Stimulated activated effector memory CD8-positive, alpha-beta T cell treated with anti-CD3 and anti-CD28 coated beads, Interleukin-12 subunit alpha, Interleukin-12 subunit beta, amount 100 ng/mL, for 72 hours (primary cell): Measurements from ENCODE around the gene NOC4L.

Source experiments
- ATAC-seq: fragments of 150-1000 bp; cut with Tn5 transposase; 2 replicates; pipeline ENCODE4 v1.10.0; 2021
- DNase-seq, 2 donors: peaks; one replicate each; pipeline ENCODE4 v3.0.0; 2021 to 2022; ENCODE audit warnings: low spot score in 2 of 2
- H3K27ac Mint-ChIP-seq: one replicate; pipeline ENCODE4 v1.8.0; 2022; ENCODE audit warnings: mild to moderate bottlenecking, mixed read lengths
- H3K36me3 Mint-ChIP-seq: one replicate; pipeline ENCODE4 v1.8.0; 2022; ENCODE audit warnings: mild to moderate bottlenecking, mixed read lengths
- H3K4me1 Mint-ChIP-seq: one replicate; pipeline ENCODE4 v1.8.0; 2022; ENCODE audit warnings: mixed read lengths
- H3K4me3 Mint-ChIP-seq: one replicate; pipeline ENCODE4 v1.8.0; 2022; ENCODE audit warnings: mild to moderate bottlenecking, mixed read lengths
- H3K9me3 Mint-ChIP-seq: one replicate; pipeline ENCODE4 v1.8.0; 2022; ENCODE audit warnings: mixed read lengths

NOC4L gene

GRCh38 chr12:132165584-132165983 is 21.3 kb downstream of the NOC4L start:
- no peak for DNase-seq
- ATAC-seq: no peak
- Mint-ChIP-seq H3K4me1 (peaks cover 29% of the 10 kb centered on the region), H3K9me3 (peaks cover 5% of the 10 kb centered on the region), H3K36me3 (no peaks in the 10 kb centered on the region), H3K27ac (no peak overlapping the region), H3K4me3 (no peak overlapping the region)

- no peaks in the 10 kb centered on the region for H3K36me3 Mint-ChIP-seq
- peaks cover 29% of the 10 kb centered on the region for H3K4me1 Mint-ChIP-seq
- ATAC-seq: no peak
These were observed 21.8 kb downstream of the NOC4L start for GRCh38 chr12:132166093-132166492.

GRCh38 chr12:132166801-132167591 is 22.7 kb downstream of the NOC4L start:
- no peak overlapping the region for H3K4me3 Mint-ChIP-seq
- no peak overlapping the region for H3K27ac Mint-ChIP-seq
- no peak for ATAC-seq
- H3K36me3 Mint-ChIP-seq: no peaks in the 10 kb centered on the region
- peaks cover 5% of the 10 kb centered on the region for H3K9me3 Mint-ChIP-seq
- H3K4me1 Mint-ChIP-seq: peaks cover 29% of the 10 kb centered on the region
- DNase-seq: no peak

More at GRCh38 chr12:132166093-132166492, 21.8 kb downstream of the NOC4L start:
- no peak for DNase-seq
- no peak overlapping the region for H3K4me3 Mint-ChIP-seq
- peaks cover 5% of the 10 kb centered on the region for H3K9me3 Mint-ChIP-seq
- no peak overlapping the region for H3K27ac Mint-ChIP-seq

GRCh38 chr12:132167611-132168310 is 23.5 kb downstream of the NOC4L start:
- no peak for DNase-seq

GRCh38 chr12:132168311-132169031 is 24.2 kb downstream of the NOC4L start:
- H3K9me3 Mint-ChIP-seq: peaks cover 5% of the 10 kb centered on the region
- DNase-seq (no peak), ATAC-seq (no peak)
- H3K4me3 Mint-ChIP-seq: no peak overlapping the region
- no peaks in the 10 kb centered on the region for H3K36me3 Mint-ChIP-seq
- H3K27ac Mint-ChIP-seq: no peak overlapping the region
- peaks cover 32% of the 10 kb centered on the region for H3K4me1 Mint-ChIP-seq

More at GRCh38 chr12:132167611-132168310, 23.5 kb downstream of the NOC4L start:
- no peak for ATAC-seq
- Mint-ChIP-seq H3K9me3 (peaks cover 5% of the 10 kb centered on the region), H3K4me1 (peaks cover 32% of the 10 kb centered on the region), H3K36me3 (no peaks in the 10 kb centered on the region), H3K4me3 (no peak overlapping the region), H3K27ac (no peak overlapping the region)

GRCh38 chr12:132169376-132169775 is 25.1 kb downstream of the NOC4L start:
- H3K9me3 Mint-ChIP-seq: peaks cover 5% of the 10 kb centered on the region
- H3K27ac Mint-ChIP-seq: no peak overlapping the region
- DNase-seq (no peak), ATAC-seq (no peak)
- H3K4me3 Mint-ChIP-seq: no peak overlapping the region
- no peaks in the 10 kb centered on the region for H3K36me3 Mint-ChIP-seq
- peaks cover 26% of the 10 kb centered on the region for H3K4me1 Mint-ChIP-seq

GRCh38 chr12:132170094-132170636 is 25.9 kb downstream of the NOC4L start:
- H3K4me3 Mint-ChIP-seq: no peak overlapping the region
- DNase-seq (no peak), ATAC-seq (no peak)
- peaks cover 5% of the 10 kb centered on the region for H3K9me3 Mint-ChIP-seq
- peaks cover 22% of the 10 kb centered on the region for H3K4me1 Mint-ChIP-seq
- H3K27ac Mint-ChIP-seq: no peak overlapping the region
- no peaks in the 10 kb centered on the region for H3K36me3 Mint-ChIP-seq

- peaks cover 5% of the 10 kb centered on the region for H3K9me3 Mint-ChIP-seq
- ATAC-seq (no peak), DNase-seq (no peak)
- no peak overlapping the region for H3K27ac Mint-ChIP-seq
- no peak overlapping the region for H3K4me3 Mint-ChIP-seq
- H3K4me1 Mint-ChIP-seq: peaks cover 22% of the 10 kb centered on the region
- no peaks in the 10 kb centered on the region for H3K36me3 Mint-ChIP-seq
These were observed 26.5 kb downstream of the NOC4L start for GRCh38 chr12:132170637-132171292.

GRCh38 chr12:132171293-132171967 is 27.2 kb downstream of the NOC4L start:
- no peak overlapping the region for H3K4me3 Mint-ChIP-seq
- ATAC-seq: no peak
- H3K27ac Mint-ChIP-seq: no peak overlapping the region
- no peak for DNase-seq
- H3K4me1 Mint-ChIP-seq: peaks cover 22% of the 10 kb centered on the region
- peaks cover 5% of the 10 kb centered on the region for H3K9me3 Mint-ChIP-seq
- no peaks in the 10 kb centered on the region for H3K36me3 Mint-ChIP-seq

- Mint-ChIP-seq H3K9me3 (peaks cover 1% of the 10 kb centered on the region), H3K27ac (no peak overlapping the region), H3K36me3 (no peaks in the 10 kb centered on the region), H3K4me1 (peaks cover 18% of the 10 kb centered on the region), H3K4me3 (no peak overlapping the region)
- no peak for DNase-seq
- ATAC-seq: no peak
These were observed 27.8 kb downstream of the NOC4L start for GRCh38 chr12:132171968-132172521.

GRCh38 chr12:132172619-132173018 is 28.4 kb downstream of the NOC4L start:
- no peak overlapping the region for H3K4me3 Mint-ChIP-seq
- no peaks in the 10 kb centered on the region for H3K36me3 Mint-ChIP-seq
- DNase-seq: no peak
- H3K9me3 Mint-ChIP-seq: no peaks in the 10 kb centered on the region
- no peak for ATAC-seq
- H3K27ac Mint-ChIP-seq: peak overlapping the region; percentile 29
- peaks cover 12% of the 10 kb centered on the region for H3K4me1 Mint-ChIP-seq

GRCh38 chr12:132173135-132174014 is 29.1 kb downstream of the NOC4L start:
- no peak for ATAC-seq
- no peak for DNase-seq
- H3K4me3 Mint-ChIP-seq: no peak overlapping the region
- H3K4me1 Mint-ChIP-seq: peaks cover 11% of the 10 kb centered on the region
- peak overlapping the region; percentile 29 for H3K27ac Mint-ChIP-seq
- no peaks in the 10 kb centered on the region for H3K9me3 Mint-ChIP-seq
- no peaks in the 10 kb centered on the region for H3K36me3 Mint-ChIP-seq

GRCh38 chr12:132174015-132174838 is 30.0 kb downstream of the NOC4L start:
- H3K36me3 Mint-ChIP-seq: no peaks in the 10 kb centered on the region
- peaks cover 19% of the 10 kb centered on the region for H3K4me1 Mint-ChIP-seq
- ATAC-seq (no peak), DNase-seq (no peak)
- H3K27ac Mint-ChIP-seq: no peak overlapping the region
- H3K9me3 Mint-ChIP-seq: no peaks in the 10 kb centered on the region
- H3K4me3 Mint-ChIP-seq: no peak overlapping the region
